GM19324 (cell line): Measurements from ENCODE around the gene ACAA1.
"Not testable (repeated sequence)": the region's sequence is repeated elsewhere in the genome, so short reads cannot be mapped to it uniquely, and the experiment has no call there.

Experiments
- ATAC-seq: cut with Tn5 transposase; IDR thresholded peaks from one replicate; pipeline ENCODE4 v1.9.1; 2021; ENCODE audit warnings: mild to moderate bottlenecking, moderate library complexity; ENCODE audit not compliant: unreplicated experiment, low FRiP score

ACAA1 gene

DNA sequence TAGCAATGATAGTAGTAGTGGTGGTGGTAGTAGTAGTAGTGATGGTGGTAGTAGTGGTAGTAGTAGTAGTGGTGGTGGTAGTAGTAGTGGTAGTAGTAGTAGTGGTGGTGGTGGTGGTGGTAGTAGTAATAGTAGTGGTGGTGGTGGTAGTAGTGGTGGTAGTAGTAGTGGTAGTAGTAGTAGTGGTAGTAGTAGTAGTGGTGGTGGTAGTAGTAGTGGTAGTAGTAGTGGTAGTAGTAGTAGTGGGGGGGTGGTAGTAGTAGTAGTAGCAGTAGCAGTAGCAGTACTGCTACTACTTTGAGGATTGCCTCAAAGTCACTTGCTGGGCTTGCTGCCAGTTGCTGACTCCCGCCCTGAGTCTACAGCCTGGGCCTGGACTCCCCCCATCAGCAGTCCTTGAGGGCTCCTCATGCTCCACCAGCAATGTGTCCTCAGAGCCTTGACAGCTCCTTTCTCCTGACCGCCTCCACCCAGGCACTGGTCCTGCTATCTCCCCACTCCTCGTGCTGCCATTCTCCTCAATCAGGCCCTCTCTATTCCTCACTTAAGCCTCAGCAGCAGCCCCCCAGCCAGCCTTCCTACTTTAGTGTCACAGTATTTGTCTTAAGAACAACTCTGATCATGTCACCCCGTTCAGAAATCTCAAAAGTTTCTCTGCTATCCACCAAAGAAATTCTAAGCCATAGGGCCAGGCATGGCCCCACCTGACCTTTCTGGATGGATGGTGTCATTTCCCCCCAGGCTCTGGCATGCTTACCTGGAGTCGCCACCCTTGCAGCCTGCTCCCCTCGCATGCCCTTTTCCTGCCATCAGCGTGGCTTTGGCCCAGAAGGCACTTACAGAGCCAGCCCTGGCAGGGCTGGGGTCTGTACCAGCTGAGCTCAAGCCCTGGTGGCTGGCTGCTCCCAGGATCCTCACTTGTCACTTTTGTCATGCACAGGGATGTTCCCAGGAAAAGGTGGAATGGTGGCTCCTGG lies 52.3 kb downstream of the ACAA1 start:
- ATAC-seq: no peak

DNA sequence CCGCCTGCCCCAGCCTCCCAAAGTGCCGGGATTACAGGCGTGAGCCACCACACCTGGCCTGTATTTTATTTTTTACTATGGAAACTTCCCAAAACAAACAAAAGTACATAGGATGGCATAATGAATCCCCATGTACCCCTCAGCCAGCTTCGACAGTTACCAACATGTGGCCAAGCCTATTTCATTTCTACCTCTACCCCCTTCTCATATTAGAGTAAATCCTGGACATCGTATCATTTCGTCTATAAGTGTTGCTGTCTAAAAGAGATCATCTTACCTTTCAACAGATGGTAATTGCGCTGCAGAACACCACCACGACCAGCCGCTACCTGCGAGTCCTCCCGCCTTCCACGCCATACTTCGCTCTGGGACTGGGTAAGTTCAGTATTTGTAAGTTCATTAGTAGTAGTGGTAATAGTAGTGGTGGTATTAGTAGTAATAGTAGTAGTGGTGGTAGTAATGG lies 53.0 kb downstream of the ACAA1 start:
- no peak for ATAC-seq

DNA sequence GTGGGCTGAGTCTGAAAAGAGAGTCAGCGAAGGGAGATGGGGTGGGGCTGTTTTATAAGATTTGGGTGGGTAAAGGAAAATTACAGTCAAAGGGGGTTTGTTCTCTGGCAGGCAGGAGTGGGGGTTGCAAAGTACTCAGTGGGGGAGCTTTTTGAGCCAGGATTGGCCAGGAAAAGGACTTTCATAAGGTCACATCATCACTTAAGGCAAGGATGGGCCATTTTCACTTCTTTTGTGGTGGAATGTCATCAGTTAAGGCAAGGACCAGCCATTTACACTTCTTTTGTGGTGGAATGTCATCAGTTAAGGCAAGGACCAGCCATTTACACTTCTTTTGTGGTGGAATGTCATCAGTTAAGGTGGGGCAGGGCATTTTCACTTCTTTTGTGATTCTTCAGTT lies 53.7 kb downstream of the ACAA1 start:
- ATAC-seq: not testable (repeated sequence)

DNA sequence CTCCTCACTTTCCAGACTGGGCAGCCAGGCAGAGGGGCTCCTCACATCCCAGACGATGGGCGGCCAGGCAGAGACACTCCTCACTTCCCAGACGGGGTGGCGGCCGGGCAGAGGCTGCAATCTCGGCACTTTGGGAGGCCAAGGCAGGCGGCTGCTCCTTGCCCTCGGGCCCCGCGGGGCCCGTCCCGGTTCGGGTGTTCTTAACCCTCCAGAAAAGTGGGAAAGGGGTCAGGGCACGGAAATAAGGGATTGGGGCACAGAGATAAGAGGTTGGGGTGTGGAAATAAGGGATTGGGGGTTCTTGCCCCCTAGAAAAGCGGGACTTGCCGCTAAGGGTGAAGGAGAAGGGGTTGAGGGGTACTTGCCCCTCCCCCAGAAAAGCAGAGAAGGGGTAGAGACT lies 54.6 kb downstream of the ACAA1 start:
- ATAC-seq: not testable (repeated sequence)

DNA sequence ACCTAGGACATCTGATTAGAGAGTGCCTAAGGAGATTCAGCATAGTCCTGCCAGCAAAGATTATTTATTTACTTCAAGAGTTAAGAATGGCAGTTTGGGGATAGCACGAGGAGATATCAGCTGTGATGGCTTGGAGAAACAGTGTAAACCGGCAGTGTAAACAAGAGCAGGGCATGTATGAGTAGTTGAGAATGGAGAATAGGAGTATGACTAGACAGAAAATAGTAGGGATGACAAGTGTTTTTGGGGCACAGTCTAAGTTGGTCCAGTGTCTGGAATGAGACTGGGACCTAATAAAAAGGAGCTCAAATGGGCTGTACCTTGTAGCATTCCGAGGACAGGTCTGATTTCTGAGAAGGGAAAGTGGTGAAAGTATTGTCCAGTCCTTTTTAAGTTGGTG lies 59.9 kb downstream of the ACAA1 start:
- not testable (repeated sequence) for ATAC-seq
